Frontal cortex (tissue), 4 donors: ENCODE measurements around the gene GPR157. TPM values are rescaled to one million over a fixed set of nuclear protein-coding genes. Genes with fewer than 3 reads are reported as not detected.
"Not testable (repeated sequence)": the region's sequence is repeated elsewhere in the genome, so short reads cannot be mapped to it uniquely, and the experiment has no call there.

Experiments
- DNase-seq, 2 donors: peaks; one replicate each; pipeline ENCODE4 v3.0.0; 2012; ENCODE audit warnings: low spot score in 2 of 2
- FAIRE-seq: peaks from 2 replicates; lab custom pipeline; 2012; peaks lifted over from hg19 to GRCh38; lab: Jason Lieb, UNC
- total RNA-seq: library from RNA; depleted of rRNA; stranded (reverse); fragments of >200 nt; gene quantifications from one replicate; pipeline ENCODE4 v1.2.3, GENCODE V29; 2014
- donor health status: control.
- donor health status: control.
- donor health status: control.

GPR157 gene
- total RNA-seq, 1 donor from 2014 or later, result 0.41 TPM

DNA sequence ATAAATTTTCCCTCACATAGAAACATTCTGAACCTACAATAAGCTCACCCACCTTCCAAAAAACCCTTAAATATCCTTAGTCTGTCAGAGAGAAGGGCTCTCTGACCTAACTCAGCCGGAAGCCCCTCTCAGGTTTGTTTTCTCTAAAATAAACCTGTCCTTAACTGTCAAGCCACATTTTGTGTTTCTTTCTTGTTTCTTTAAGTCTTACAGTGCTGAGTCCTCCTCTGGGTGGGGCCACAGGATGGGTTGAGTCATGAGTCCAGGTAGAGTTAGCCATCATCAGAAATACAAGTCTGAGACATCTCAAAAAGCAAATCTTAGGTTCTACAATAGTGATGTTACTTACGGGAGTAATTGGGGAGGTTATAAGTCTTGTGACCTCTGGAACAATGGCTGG is 33.1 kb downstream of the GPR157 start:
- FAIRE-seq (no peak), DNase-seq (no peak)

DNA sequence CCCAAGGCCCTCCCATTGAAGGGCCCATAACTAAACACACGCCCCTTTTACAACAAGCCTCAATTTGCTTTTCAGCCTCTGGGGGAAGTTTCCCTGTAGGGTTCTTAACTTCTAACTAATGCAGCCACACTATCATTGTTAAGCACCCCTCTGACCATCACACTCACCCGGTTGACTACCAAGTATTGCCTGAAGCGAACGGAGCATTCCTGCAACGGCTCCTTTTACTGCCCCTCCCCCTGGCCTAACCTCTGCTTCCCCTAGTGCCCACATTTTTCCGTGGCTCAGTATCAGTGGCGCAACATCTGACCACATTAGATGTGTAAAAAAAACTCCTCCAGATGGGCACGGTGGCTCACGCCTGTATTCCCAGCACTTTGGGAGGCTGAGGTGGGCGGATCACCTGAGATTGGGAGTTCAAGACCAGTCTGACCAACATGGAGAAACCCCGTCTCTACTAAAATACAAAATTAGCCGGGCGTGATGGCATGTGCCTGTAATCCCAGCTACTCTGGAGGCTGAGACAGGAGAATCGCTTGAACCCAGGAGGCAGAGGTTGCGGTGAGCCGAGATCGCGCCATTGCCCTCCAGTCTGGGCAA is 34.8 kb downstream of the GPR157 start:
- not testable (repeated sequence) for FAIRE-seq, DNase-seq

DNA sequence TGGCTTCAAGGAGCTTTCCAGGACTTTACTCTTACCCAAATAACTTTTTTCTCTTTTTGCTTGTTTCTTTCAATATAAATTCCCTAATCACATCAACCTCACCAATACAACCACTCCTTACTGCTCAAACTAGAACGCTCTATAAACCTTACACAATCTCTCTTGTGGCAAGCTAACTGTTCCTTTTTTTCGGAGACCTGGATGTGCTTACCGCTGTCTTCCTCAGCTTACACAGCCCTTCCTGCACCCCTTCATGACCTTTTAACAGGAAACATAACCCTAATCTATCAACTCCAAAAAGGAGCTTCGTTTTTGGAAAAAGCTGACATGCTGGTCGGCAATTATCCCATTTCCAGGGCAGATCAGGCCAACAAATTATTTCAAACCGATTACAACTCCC is 35.3 kb downstream of the GPR157 start:
- DNase-seq (no peak), FAIRE-seq (no peak)

DNA sequence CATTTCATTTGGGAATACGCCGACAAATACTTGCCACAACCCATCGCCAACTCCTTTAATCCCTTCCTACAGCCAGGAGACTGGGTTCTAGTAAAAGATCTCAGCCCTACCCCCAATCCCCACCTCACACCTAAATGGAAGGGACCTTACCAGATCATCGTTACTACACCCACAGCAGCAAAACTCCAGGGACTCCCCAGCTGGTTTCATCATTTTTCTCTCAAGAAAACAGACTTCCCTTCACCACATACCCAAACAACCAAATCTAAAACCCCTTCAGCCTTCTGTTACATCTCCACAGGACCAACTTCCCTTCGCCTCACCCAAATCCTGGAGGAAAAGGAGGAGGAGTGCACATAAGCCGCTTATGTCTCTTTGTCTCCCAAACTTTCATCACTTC is 35.8 kb downstream of the GPR157 start:
- no peak for DNase-seq
- no peak for FAIRE-seq

DNA sequence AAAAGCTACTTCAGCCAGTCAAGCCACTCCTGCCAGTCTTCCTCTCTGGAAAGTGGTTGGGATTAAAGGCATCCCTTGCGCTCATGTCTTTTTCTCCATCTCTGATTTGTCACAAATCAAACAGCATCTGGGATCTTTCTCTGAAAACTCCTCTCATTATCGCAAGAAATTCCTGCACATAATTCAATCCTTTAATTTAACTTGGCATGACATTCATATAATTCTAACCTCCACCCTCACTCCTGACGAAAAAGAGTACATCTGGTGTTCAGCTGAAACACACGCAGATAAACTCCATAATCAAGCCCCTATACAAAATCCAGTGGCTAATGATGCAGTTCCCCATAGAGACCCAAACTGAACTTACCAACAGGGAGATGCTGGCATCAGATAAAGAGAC is 40.1 kb downstream of the GPR157 start:
- DNase-seq (no peak), FAIRE-seq (no peak)

DNA sequence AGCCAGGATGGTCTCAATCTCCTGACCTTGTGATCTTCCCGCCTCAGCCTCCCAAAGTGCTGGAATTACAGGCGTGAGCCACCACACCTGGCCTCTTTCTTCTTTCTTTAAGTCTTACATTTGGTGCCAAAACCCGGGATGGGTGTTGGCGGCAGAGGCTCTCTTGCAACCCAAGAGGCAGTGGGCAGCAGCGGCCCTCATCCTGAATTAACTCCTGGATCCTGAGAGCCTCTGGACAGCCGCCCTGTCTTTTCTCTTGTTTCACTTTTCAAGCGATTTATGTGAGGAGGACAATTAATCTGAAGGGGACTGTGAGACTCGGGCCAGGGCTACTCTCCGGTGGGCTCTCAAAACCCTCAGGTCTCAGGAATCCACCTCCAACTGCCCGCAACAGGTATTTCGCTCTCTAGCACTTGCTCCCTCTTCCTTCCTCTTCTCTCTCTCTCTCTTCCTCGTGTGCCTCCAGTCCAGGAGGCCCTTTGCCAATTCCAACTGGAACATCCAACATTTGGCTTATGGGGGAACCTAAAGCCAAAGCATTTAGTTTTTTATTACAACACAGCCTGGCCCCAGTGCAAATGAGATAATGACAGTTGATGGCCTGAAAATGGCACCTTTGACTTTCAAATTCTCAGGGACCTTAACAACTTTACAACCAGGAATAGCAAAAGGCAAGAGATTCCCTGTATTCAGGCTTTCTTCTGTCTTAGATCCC is 41.3 kb downstream of the GPR157 start:
- FAIRE-seq (no peak), DNase-seq (no peak)

DNA sequence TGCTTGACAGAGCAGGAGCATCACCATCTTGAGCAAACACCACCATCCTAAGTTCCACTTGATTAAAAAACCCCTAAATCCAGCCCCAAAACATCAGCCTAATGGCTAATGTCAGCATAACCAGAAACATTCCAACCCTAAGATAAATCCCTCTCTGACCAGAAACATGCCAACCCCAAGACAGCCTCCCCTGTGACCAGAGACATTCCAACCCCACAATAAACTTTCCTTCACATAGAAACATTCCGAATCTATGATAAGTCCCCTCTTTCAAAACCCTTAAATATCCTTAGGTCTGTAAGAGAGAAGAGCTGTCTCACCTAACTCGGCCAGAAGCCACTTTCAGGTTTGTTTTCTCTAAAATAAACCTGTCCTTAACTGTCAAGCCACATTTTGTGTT is 42.1 kb downstream of the GPR157 start:
- FAIRE-seq (no peak), DNase-seq (no peak)

DNA sequence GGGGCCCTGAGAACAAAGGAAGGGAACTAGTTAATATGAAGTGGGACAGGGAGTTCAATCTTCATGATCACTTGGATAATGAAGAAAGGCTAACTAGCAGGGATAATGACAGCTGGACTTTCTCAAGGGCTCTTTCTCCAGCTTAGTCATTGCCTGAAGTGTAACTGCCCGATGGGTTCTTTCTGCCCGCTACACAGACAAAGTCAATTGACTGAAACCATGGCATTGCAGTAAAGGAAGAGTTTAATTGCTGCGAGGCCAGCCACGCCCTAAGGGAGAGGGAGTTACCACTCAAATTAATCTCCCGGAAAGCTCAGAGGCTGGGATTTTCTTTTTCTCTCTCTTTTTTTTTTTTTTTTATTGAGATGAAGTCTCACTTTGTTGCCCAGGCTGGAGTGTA is 42.9 kb downstream of the GPR157 start:
- DNase-seq (no peak), FAIRE-seq (no peak)

DNA sequence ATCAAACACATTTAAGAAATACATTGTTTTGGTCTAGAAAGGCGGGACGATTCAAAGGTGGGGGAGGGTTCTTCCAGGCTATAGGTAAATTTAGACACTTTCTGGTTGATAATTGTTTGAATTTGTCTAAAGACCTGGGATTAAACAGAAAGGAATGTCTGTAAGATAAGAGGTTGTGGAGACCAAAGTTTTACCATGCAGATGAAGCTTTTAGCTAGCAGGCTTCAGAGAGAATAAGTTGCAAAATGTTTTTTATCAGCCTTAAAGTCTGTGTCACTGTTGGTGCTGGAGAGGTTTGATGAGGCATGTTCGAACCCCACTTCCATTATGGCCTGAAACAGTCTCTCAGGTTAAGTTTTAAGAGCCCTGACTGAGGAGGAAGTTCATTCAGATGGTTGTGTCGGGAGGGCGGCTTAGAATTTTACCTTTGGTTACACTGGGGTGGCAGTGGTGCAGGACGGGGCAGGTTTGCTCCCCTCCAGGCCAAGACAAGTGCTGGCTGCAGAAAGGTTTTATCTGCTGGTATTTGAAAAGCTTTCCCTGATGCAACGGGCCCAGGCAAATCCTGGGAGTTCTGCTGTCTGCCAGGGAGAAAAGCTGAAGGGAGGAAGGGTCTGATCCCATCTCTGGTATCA is 43.5 kb downstream of the GPR157 start:
- DNase-seq (no peak), FAIRE-seq (no peak)

DNA sequence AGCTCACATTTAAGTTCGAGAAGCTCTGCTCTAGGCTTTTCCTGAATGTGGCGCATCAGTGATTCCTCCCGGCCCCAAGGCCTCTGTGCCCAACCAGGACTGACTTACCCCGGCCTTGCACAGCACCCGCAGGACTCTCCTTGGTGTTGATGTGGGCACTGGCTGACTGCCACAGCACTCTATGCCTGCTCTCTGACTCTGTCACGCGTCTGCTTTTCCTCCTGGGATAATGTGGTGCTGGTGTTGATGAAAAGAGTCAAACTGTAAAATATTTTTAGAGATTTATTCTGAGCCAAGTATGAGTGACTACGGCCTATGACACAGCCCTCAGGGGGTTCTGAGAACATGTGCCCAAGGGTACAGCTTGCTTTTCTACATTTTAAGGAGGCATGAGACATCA is 44.0 kb downstream of the GPR157 start:
- FAIRE-seq (no peak), DNase-seq (no peak)

DNA sequence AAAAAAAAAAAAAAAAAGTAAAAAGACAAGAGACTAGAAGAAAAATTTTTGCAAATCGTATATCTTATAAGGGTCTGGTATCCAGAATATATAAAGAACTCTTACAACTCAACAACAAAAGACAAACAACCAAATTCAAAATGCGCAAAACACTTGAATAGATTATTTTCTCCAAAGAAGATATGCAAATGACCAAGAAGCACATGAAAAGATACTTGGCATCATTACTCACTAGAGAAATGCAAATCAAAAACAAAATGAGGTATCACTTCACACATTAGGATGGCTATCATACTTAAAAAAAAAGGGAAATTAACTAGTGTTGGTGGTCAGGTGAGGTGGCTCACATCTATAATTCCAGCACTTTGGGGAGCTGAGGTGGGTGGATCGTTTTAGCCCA is 47.4 kb downstream of the GPR157 start:
- no peak for FAIRE-seq

DNA sequence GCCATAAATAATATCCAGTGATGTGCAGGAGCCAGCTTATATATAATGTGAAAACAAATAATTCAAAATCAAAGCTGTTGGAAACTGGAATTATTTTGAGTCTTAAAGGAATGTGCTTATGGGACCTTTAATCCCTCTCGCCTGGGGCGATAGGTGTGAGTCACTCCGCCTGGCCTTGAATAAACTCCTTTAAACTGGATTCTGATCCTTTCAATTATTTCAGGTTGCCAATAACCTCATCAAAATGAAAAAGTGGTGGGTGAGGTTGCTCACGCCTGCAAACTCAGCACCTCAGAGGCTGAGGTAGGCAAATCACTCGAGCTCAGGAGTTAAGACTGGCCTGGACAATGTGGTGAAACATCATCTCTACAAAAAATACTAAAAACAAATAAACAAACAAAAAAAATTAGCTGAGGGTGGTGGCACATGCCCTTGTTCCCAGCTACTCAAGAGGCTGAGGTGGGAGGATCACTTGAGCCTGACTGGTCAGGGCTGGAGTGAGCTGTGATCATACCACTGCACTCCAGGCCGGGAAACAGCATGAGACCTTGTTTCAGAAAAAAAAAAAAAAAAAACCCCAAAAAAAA is 48.1 kb downstream of the GPR157 start:
- DNase-seq, result no peak
- FAIRE-seq, result no peak

More for the DNA sequence above, 47.4 kb downstream of the GPR157 start:
- DNase-seq, result no peak

DNA sequence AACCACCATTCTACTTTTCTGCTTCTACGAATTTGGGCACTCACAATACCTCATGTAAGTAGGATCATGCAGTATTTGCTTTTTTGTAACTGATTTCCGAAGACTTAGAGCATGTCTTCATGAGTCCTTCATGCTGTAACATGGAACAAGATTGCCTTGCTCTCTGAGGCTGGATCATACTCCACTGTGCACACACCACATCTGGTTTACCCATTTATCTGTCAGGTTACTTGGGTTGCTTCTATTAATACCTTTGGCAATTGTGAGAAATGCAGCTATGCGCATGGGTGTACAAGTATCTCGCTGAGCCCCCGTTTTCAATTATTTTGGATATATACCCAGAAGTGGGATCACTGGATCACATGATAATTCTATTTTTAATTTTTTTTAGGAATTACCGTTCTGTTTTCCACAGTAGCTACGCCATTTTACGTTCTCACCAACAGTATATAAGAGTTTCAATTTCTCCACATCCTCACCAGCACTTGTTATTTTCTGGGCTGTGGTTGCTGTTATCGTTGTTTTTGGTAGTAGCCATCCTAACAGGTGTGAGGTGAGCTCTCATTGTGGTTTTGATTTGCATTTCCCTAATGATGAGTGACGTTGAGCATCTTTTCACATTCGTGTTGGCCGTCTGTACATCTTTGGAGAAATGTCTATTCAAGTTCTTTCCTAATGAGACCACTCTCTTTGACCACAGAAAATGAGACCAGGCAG is 48.8 kb downstream of the GPR157 start:
- no peak for FAIRE-seq
- no peak for DNase-seq

DNA sequence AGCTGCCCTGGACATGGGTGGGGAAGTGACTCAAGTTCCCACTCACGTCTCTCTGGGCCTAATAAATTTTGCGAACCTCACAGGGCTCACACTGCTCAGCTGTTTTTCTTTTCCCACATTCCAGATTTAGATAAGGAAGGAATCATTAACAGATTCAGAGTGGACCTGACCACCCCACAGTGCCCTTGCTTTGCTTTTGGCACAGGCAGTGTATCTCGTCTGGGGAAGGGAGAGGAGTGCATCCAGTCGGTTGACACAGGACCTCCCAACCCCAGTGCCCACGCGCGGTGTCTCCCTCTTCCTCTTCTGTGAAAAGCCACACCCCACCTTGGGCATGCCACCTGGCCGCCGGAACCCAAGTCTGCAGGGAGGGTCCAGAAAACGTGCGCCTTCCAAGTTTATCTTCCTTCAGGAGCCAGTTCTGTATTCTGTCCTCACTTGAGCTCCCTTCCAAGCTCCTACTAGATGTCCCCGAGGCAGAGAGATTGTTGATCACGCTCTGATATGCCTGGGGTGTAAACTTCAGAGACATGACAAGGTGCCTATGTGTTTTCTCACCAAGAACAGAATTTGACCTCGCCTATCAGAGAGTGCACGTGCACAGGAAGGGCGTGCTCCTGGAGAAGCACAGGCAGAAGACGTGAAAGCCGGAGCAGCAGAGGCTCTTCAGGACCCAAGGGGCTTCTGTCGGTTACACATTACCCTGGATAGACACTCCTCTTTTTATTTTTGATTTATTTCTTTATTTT is 50.0 kb downstream of the GPR157 start:
- DNase-seq (no peak), FAIRE-seq (no peak)

DNA sequence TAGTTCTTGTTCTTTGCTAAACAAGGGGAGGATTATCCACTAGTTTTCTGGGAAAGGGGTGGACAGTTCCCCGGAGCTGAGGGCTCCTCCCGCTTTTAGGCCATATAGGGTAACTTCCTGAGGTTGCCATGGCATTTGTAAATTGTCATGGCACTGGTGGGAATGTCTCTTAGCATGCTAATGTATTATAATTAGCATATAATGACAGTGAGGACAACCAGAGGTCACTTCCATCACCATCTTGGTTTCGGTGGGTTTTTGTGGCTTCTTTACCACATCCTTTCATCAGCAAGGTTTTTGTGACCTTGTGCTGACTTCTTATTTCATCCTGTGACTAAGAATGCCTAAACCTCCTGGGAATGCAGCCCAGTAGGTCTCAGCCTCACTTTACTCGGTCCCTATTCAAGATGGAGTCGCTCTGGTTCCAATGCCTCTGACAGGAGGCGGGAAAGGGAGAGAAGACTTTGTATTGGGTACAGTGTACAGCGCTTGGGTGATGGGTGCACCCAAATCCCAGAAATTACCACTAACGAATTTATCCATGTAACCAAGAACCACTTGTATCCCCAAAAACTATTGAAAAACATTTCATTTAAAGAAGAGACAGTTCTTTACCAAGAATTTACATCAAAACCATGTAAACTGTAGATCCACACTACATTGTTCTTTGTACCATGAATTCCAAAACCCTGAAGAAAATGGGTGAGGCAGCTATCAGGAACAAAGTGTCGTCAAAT is 50.7 kb downstream of the GPR157 start:
- no peak for DNase-seq

DNA sequence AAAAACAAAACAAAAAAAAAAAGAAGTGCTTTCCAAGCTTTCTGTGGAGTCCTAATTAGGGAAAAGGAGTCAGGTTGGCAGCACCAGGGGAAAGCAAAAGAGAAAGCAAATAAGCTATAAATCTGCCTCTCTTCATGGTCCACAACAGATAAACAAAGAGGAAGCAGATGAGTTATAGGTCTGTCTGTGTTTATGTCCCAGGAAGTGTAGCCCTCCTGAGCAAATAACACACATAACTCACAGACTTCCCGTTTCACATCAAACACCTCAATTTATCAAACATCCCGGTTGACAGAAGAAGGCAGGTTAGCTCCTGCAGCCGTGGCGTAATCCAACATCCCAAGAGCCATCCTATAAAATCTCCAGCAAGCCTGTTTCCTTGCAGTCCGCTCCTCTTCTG is 53.9 kb downstream of the GPR157 start:
- DNase-seq (no peak), FAIRE-seq (no peak)

More for the DNA sequence above, 50.7 kb downstream of the GPR157 start:
- no peak for FAIRE-seq

DNA sequence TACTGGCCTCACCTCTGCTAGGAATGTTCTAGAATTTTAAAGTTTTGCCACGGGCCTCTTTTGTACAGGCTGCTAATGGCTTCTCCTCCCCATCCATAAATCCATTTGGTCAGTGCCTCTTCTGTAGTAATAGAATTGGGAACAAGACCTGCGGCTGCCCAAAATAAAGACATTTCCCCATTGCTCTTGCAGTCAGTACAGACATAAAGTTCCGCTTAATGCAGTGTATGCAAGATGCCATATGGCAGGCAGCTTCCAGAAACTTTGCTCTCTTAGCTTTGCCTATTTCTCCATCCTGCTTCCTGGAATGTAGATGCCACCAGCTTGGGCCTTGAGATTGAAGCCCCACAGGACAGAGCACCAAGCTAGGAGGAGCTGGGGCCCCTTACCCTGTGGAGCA is 55.8 kb downstream of the GPR157 start:
- no peak for FAIRE-seq
- DNase-seq, result no peak

DNA sequence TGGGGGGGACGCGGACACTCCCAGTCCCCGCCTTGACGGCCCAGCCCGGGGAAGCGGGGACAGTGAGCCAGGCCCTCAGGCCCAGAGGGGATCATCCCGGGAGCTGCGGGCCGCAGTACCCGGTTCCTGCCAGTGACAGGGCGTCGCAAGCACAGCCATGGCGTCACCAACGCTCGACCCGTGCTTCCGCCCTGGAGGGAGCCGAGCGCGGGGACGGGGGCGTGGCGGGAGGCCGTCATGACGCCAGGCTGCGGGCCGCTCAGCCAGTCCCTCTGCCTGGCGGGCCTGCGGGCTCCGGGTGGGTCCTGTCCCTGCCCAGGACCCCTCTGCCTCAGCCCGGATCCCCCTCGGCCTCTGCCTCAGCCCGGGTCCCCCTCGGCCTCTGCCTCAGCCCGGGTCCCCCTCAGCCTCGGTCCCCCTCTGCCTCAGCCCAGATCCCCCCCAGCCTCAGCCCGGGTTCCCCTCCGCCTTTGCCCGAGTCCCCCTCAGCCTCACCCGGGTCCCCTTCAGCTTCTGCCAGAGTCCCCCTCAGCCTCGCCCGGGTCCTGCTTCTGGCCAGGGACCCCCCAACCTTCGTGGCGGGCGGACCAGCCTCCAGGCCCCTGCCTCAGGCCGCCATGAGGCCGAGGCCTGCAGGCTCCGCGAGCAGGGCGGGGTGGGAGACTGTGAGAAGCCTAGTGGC is 57.2 kb downstream of the GPR157 start:
- FAIRE-seq, result no peak
- DNase-seq, result no peak

DNA sequence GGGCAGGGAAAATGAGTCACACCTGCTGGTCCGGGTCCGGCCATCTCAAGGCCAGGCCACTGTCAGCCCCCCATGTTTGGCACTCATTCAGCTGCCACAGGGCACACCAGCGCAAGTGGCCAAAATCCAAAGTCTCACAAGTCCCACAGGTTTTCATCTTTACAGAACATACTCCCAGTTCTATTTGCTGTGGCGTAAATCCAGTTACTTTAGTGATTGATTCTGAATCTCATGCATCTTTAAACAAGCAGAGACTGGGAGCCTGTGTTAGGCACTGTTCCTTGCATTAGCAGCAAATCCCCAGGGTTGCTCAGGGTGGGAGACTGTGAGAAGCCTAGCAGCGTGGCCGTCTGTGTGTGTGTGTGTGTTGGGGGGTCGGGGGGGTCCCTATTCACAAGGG is 58.4 kb downstream of the GPR157 start:
- DNase-seq (no peak), FAIRE-seq (no peak)
